HT1080 (cell line): ENCODE results near the gene TRIM7. TPM values are rescaled to one million over a fixed set of nuclear protein-coding genes. Genes with fewer than 3 reads are reported as not detected.
A peak's percentile ranks its signal among the peaks of the same experiment; 100 is the strongest.

ENCODE experiments used
- DNase-seq: peaks from one replicate; pipeline ENCODE4 v3.0.0-alpha.2; 2015; ENCODE audit warnings: low read depth
- total RNA-seq: library from RNA; depleted of rRNA; stranded (reverse); fragments of >200 nt; shearing (Covaris generic); gene quantifications from 2 replicates; pipeline ENCODE4 v1.2.3, GENCODE V29; 2014

The TRIM7 gene
- total RNA-seq, 1 experiment from 2014 or later = 12.6 TPM

GRCh38 chr5:181173420-181174342 is 31.3 kb downstream of the TRIM7 start:
- peak; percentile 98 for DNase-seq

- no peak for DNase-seq
Observed at GRCh38 chr5:181173027-181173419, 32.0 kb downstream of the TRIM7 start.

- no peak for DNase-seq
Observed at GRCh38 chr5:181171782-181172181, 33.2 kb downstream of the TRIM7 start.

- no peak for DNase-seq
Observed at GRCh38 chr5:181170996-181171395, 34.0 kb downstream of the TRIM7 start.

GRCh38 chr5:181170237-181170825 is 34.7 kb downstream of the TRIM7 start:
- DNase-seq = no peak

- DNase-seq = peak; percentile 96
Observed at GRCh38 chr5:181169459-181170236, 35.3 kb downstream of the TRIM7 start.

- DNase-seq = no peak
Observed at GRCh38 chr5:181168595-181169118, 36.3 kb downstream of the TRIM7 start.

- no peak for DNase-seq
Observed at GRCh38 chr5:181167814-181168488, 37.0 kb downstream of the TRIM7 start.

- DNase-seq = no peak
Observed at GRCh38 chr5:181166812-181167733, 37.9 kb downstream of the TRIM7 start.

GRCh38 chr5:181164076-181164952 is 40.7 kb downstream of the TRIM7 start:
- peak; percentile 79 for DNase-seq

GRCh38 chr5:181163487-181164075 is 41.4 kb downstream of the TRIM7 start:
- DNase-seq = peak; percentile 24

GRCh38 chr5:181161534-181162175 is 43.3 kb downstream of the TRIM7 start:
- no peak for DNase-seq

- DNase-seq = peak; percentile 28
Observed at GRCh38 chr5:181160755-181161533, 44.1 kb downstream of the TRIM7 start.

- peak; percentile 21 for DNase-seq
Observed at GRCh38 chr5:181160152-181160754, 44.7 kb downstream of the TRIM7 start.

- peak; percentile 81 for DNase-seq
Observed at GRCh38 chr5:181159286-181160151, 45.5 kb downstream of the TRIM7 start.

- no peak for DNase-seq
Observed at GRCh38 chr5:181158869-181159268, 46.1 kb downstream of the TRIM7 start.
